A172 (cell line): ENCODE data around the gene MASP1. TPM values are rescaled to one million over a fixed set of nuclear protein-coding genes. Genes with fewer than 3 reads are reported as not detected.

ENCODE experiments used
- DNase-seq: peaks from one replicate; pipeline ENCODE4 v3.0.0-alpha.2; 2015; ENCODE audit warnings: low spot score
- total RNA-seq: library from RNA; depleted of rRNA; stranded (reverse); fragments of >200 nt; shearing (Covaris generic); gene quantifications from 2 replicates; pipeline ENCODE4 v1.2.3, GENCODE V29; 2014; rRNA removed

MASP1 gene, protein sequence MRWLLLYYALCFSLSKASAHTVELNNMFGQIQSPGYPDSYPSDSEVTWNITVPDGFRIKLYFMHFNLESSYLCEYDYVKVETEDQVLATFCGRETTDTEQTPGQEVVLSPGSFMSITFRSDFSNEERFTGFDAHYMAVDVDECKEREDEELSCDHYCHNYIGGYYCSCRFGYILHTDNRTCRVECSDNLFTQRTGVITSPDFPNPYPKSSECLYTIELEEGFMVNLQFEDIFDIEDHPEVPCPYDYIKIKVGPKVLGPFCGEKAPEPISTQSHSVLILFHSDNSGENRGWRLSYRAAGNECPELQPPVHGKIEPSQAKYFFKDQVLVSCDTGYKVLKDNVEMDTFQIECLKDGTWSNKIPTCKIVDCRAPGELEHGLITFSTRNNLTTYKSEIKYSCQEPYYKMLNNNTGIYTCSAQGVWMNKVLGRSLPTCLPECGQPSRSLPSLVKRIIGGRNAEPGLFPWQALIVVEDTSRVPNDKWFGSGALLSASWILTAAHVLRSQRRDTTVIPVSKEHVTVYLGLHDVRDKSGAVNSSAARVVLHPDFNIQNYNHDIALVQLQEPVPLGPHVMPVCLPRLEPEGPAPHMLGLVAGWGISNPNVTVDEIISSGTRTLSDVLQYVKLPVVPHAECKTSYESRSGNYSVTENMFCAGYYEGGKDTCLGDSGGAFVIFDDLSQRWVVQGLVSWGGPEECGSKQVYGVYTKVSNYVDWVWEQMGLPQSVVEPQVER
- not detected in 2 replicates for total RNA-seq

- no peak for DNase-seq
These were observed at the start of gene MASP1 for GRCh38 chr3:187291512-187292132. MASP1 (minus strand) TSS chr3:187291737; CDS start chr3:187291632, 105 bp downstream.

DNA sequence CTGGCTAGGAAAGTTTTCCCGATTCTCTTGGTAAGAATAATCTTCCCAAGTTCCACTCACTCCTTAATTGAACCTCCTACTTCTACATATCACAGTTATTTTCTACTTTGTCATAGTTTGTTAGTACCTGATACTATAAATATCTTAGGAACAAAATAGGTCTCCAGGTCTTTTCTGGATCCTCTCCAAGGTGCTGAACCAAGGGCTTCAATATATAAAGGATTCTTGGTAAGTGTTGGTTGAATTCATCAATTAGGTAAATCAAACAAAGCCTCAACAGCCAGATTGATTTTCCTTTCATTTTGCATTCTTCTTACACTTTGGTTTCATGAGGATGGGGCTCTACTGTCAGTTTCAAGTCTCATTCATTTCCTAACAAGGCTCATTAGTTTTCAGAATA lies 49.0 kb upstream of the MASP1 start:
- no peak for DNase-seq

DNA sequence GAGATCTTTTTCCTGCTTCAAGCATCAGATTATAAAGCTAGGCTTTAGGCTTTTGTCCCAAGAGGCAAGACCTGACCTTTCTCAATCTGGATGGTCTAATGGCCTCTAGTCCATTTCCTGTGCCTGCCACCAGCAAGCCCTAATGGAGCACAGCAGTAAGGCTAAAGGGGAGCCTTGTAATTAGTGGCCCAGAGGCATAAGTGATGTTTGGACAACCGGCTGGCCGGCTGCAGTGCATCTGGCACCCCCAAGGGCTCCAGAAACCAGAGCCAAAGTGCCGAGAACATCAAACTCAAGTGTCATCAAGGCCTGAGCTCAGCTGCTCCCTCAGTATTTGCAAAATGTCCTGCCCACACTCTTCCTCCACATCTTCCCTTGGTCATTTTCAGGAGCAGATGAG lies 44.8 kb upstream of the MASP1 start:
- DNase-seq: no peak

DNA sequence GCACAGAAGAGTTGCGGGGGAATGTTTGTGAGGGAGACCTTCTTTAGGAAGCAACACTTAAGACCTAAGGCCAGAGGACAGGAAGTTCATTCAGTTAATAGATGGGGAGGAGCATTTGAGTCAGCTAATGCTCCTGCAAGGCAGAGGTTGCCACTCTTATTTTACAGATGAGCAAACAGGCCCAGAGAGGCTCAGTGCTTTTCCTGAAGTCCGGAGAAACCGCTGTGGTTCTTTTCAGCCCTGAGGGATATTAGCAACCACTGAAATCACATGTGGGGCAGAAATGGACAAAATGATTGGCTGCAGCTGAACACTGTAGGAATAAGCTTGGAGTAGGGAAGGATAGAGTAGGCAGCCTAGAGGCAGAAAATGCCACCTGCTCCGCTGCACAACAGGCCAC lies 43.4 kb upstream of the MASP1 start:
- no peak for DNase-seq

DNA sequence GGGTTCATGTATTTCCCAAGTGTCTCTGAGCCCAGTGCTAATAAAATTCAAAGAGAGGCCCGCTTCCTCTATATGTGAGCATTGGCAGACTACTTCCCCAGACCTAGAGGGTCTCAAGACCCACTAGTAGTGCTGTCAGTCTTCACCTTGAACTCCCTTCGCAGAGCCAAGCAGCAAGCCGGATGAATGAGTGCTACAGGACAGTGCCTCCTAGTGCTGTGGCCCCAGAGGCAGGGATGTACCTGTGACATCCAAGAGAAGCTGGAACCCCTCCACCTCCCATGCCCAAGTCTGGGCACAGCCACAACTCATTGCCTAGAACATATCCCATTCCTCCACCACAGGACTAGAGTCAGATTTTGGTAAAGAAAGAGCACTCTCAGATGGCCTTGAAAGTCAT lies 37.2 kb upstream of the MASP1 start:
- DNase-seq: no peak

DNA sequence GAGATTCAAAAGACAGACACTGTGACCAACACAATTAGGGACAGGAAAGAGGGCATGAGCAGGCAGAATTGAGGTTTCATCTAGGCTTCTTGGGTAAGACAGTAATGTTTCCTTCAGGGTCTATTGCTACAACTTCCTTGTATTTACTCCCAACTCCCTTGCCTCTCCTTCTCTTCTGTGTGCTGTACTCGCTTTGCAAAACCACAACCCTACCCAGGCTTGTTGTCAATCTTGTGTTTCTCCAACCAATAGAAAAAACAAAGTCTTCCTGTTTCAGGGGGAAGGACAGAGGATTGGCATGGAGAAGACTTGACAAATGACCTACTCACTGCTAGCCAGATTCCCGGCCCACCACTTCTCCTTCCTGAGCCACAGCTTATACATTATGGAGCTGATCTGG lies 36.3 kb upstream of the MASP1 start:
- DNase-seq: no peak

- no peak for DNase-seq
These were observed 34.1 kb upstream of the MASP1 start for GRCh38 chr3:187325632-187326031.

DNA sequence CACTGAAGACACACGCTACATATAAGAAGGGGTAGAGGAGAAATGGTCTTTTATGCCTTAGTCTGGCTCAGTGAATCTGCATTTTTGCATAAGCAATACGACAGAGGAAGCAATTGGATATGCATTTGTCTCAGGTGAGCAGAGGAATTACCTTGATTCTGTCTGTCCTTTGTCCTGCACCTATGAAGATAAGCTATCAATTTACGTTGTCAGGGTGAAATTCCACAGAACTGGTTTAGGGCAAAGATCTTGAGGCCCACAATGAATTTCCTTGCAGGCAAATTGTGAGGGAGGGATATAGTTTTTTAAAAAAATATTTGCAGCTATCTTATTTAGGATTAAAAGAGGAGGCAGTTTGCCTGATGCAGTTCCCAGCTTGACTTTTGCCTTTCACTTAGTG lies 31.6 kb upstream of the MASP1 start:
- no peak for DNase-seq

GRCh38 chr3:187322291-187322690 lies 30.8 kb upstream of the MASP1 start:
- no peak for DNase-seq

GRCh38 chr3:187321766-187322165 lies 30.2 kb upstream of the MASP1 start:
- DNase-seq: no peak

DNA sequence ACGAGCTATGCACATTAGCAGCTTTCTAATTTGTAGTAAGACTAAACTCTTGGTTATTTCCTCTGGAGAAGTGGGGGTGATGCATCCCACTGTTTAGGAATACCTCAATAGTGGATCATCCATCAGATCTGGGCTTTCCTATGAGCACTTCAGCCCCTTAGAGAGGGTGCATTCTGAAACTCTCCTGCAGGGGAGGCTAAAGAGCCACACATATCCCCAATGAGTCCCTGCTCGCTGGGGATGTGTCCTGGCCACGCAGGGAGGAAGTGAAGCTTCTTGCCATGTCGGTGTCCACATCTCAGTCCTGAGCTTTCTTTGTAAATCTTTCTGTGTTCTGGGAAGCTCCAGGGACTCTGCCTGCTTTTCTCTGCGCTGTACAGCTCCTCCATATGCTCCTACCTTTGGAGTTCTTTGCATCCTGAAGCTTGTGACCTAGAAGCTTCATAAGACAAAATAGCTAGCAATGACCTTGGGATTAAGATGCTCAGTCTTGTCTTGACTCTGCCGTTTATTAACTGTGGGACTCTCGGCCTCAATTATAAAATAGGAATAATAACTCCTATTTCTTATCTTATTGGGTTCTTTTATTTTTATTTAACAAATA lies 28.3 kb upstream of the MASP1 start:
- peak; percentile 77 for DNase-seq

DNA sequence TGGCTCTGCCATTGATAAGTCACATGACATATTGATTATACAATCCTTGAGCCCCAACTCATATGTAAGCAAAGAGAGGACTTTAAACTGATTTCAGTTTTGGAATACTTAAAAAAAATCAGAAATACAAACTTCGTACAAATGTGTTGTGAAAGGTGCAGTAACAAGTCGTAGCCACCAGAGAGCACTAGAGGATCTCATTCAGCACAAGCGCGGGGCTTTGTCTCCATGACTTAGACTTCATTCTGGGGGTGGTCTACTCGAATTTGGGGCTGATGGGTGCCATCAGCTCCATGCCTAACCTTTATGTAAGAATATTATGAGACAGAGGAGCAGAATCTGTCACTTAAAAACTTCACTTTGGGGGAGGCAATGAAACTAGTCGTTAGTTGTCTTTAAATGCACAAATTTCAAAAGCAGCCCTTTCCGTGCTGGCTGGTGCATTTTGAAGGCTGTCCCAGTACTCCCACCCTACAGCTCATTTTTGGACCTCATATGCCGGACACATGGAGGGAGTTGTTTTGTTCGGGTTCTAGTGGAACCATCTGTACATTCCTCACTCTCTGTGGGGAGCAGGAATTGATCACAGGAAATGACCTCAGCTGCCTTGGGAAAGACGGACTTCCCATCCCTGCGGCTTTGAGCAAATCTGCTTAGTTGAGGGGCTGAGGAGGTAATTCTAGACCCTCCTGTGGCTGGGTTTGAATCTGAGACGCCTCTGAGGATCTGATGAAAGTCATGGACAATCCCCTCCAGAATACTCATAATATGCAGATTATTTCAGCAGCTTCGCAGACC lies 27.5 kb upstream of the MASP1 start:
- peak; percentile 54 for DNase-seq

GRCh38 chr3:187315872-187316271 lies 24.3 kb upstream of the MASP1 start:
- no peak for DNase-seq

GRCh38 chr3:187314176-187314575 lies 22.6 kb upstream of the MASP1 start:
- DNase-seq: no peak

- DNase-seq: no peak
These were observed 19.5 kb upstream of the MASP1 start for GRCh38 chr3:187310954-187311470.

DNA sequence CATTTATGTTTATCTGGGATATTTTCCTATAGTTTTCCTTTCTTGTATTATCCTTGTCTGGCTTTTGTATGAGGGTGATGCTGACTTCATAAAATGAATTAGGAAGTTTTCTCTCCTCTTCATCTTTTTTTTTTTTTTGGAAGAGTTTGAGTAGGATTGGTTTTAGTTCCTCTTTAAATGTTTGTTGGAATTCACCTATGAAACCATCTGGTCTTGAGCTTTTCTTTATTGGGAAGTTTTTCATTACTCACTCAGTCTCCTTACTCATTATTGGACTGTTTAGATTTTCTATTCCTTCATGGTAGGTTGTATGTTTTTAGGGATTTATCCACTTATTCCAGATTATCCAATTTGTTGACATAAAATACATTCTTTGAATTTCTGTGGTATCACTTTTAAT lies 18.7 kb upstream of the MASP1 start:
- DNase-seq: no peak

DNA sequence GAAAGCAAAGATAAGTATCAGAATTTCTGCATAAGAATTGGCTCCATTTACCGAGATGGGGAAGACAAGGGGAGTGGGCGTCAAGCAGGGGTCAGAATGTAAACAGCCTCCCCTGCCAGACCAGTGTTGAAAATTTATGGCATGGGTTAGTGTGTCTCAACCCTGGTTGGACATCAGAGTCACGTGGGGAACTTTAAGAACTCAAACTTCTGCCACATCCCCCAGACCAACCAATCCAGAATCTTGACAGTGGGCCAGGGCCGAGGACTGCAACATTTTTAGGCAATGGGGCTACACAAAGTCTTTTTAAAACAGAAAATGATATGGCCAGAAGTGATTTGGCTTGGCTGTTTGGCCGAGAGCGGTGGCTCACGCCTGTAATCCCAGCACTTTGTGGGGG lies 14.3 kb upstream of the MASP1 start:
- no peak for DNase-seq

DNA sequence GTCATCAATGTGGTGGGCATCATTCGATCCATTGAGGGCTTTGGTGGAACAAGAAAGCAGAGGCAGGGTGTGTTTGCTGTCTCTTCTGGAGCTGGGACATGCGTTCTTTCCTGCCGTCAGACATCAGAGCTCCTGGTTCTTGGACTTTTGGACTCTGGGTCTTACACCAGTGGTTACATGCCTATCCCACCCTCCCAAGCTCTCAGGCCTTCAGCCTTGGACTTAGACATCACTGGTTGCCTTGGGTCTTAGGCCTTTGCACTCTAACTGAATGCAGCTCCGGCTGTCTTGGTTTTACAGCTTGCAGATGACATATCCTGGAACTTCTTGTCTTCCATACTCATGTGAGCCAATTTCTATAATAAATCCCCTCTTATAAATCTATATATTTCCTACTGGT lies 8.1 kb upstream of the MASP1 start:
- no peak for DNase-seq

DNA sequence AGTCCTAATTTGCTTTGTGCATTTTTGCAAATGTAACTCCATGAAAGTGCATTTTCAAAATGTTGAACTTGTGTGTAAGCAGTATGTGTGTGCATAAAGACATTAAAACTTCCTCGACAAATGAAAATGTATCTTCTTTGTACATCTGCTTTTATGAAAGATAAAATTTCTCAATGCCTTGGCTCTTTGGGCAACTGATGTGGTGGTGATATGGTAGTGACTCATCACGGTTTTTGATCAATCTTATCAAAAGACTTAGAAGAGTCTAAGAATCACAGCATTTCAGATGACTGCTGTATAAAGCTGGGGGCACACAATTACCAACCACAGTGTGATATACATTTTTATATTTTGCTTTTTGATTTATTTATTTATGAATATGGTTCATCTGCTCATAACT lies 5.4 kb upstream of the MASP1 start:
- DNase-seq: no peak

- no peak for DNase-seq
These were observed 4.5 kb upstream of the MASP1 start for GRCh38 chr3:187296058-187296457.

GRCh38 chr3:187295316-187296034 lies 3.9 kb upstream of the MASP1 start:
- no peak for DNase-seq
